Esophagus muscularis mucosa (tissue), 4 donors: Measurements from ENCODE around the gene ZNF821. TPM values are rescaled to one million over a fixed set of nuclear protein-coding genes. Genes with fewer than 3 reads are reported as not detected.

ENCODE experiments used
- DNase-seq: peaks from one replicate; pipeline ENCODE4 v3.0.0-alpha.2; 2017; ENCODE audit errors: extremely low spot score
- H3K27ac ChIP-seq, 4 donors: fragments of 200-600 bp; sonication (generic); replicated peaks in 1 of 4; 1 replicate in 3 of 4; 2 replicates in 1 of 4; pipeline ENCODE4 v1.5.1; 2016 to 2019; ENCODE audit warnings: mild to moderate bottlenecking in 1 of 4
- H3K27me3 ChIP-seq, 4 donors: fragments of 200-600 bp; sonication (generic); one replicate each; pipeline versions ENCODE4 v1.5.1 to v1.6.0; 2016 to 2019
- H3K36me3 ChIP-seq, 4 donors: fragments of 200-600 bp; sonication (generic); one replicate each; pipeline ENCODE4 v1.5.1; 2016 to 2019
- H3K4me1 ChIP-seq, 4 donors: fragments of 200-600 bp; sonication (generic); one replicate each; pipeline ENCODE4 v1.5.1; 2016 to 2019
- H3K4me3 ChIP-seq, 4 donors: fragments of 200-600 bp; sonication (generic); 1 replicate in 2 of 4; 2 replicates in 2 of 4; pipeline ENCODE4 v1.5.1; 2016 to 2019; ENCODE audit warnings: mild to moderate bottlenecking in 4 of 4, moderate library complexity in 1 of 4
- H3K9me3 ChIP-seq, 4 donors: fragments of 200-600 bp; sonication (generic); 1 replicate in 3 of 4; 2 replicates in 1 of 4; pipeline ENCODE4 v1.5.1; 2016 to 2019
- CTCF ChIP-seq, 3 experiments: fragments of 200-600 bp in 2 of 3; fragments of 450-650 bp in 1 of 3; sonication (generic) in 2 of 3; IDR thresholded peaks; one replicate each; pipeline ENCODE4 v1.5.1; 2017 to 2019; ENCODE audit warnings: antibody characterized with exemption in 3 of 3, mild to moderate bottlenecking in 2 of 3, moderate library complexity in 1 of 3
- EP300 ChIP-seq: sonication (generic); formaldehyde crosslinking; IDR thresholded peaks from one replicate; pipeline ENCODE4 v1.6.1; 2017; ENCODE audit warnings: antibody characterized with exemption
- POLR2A ChIP-seq: fragments of 450-650 bp; IDR thresholded peaks from one replicate; pipeline ENCODE4 v1.6.1; 2017; ENCODE audit warnings: antibody characterized with exemption, moderate library complexity, mild to moderate bottlenecking, low read depth
- POLR2AphosphoS5 ChIP-seq, 2 donors: sonication (generic); formaldehyde crosslinking; IDR thresholded peaks; one replicate each; pipeline ENCODE4 v1.6.1; 2017; ENCODE audit warnings: antibody characterized with exemption in 2 of 2
- WGBS: methylation state at CpG from one replicate; pipeline ENCODE4 v1.1.5; 2018; 5-methylcytosine and 5-hydroxymethylcytosine counted together
- intact Hi-C: fragments of 100-400 bp; cut with DNase I; formaldehyde crosslinking; loops from one replicate; pipeline ENCODE4 v1.15.1; 2023
- total RNA-seq, 4 donors: library from RNA; depleted of rRNA; stranded (reverse); fragments of >200 nt; gene quantifications; one replicate each; pipeline versions ENCODE4 v1.1.0 to v1.2.1, GENCODE V29; 2016

ZNF821 gene
- total RNA-seq, 4 donors from 2014 or later = 2.1 to 6.5 (median 5.9) TPM

GRCh38 chr16:71930013-71930563, 46.1 kb upstream of the ZNF821 start:
- intact Hi-C loops = no loop called here
- Histone ChIP-seq H3K36me3 (peaks cover 10 to 71% (median 47%) of the 10 kb centered on the region in 4 donors), H3K27me3 (no peaks in the 10 kb centered on the region), H3K4me1 (peaks cover 57 to 83% (median 69%) of the 10 kb centered on the region in 4 donors), H3K4me3 (no peak overlapping the region), H3K9me3 (no peaks in the 10 kb centered on the region), H3K27ac (peak overlapping the region; percentile 76 to 83 (median 82))
- 81% methylated on average over 5 of the region's 5 CpGs for WGBS
- no peak for DNase-seq
- TF ChIP-seq POLR2AphosphoS5 (IDR thresholded peaks at IDR 0.05) = no peak
- no peak for TF ChIP-seq EP300
- TF ChIP-seq POLR2A = no peak
- no peak for TF ChIP-seq CTCF (IDR thresholded peaks at IDR 0.05)

- Histone ChIP-seq H3K4me3 (no peak overlapping the region), H3K27ac (peak overlapping the region; percentile 76 to 83 (median 82)), H3K9me3 (no peaks in the 10 kb centered on the region), H3K4me1 (peaks cover 59 to 81% (median 64%) of the 10 kb centered on the region in 4 donors), H3K36me3 (peaks cover 19 to 80% (median 48%) of the 10 kb centered on the region in 4 donors), H3K27me3 (no peaks in the 10 kb centered on the region)
- intact Hi-C loops = loop anchor here (5.0 kb wide), 1 partner anchor 37 kb away; no protein-coding TSS in a partner anchor
- no peak for DNase-seq
- WGBS = 7% methylated on average over 3 of the region's 3 CpGs
- TF ChIP-seq EP300 = no peak
- TF ChIP-seq POLR2AphosphoS5 (IDR thresholded peaks at IDR 0.05) = peak; percentile 66 to 68
- TF ChIP-seq CTCF (IDR thresholded peaks at IDR 0.05) = no peak
Observed at GRCh38 chr16:71929048-71929447, 45.1 kb upstream of the ZNF821 start.

GRCh38 chr16:71927787-71928186, 43.8 kb upstream of the ZNF821 start:
- TF ChIP-seq POLR2AphosphoS5 (IDR thresholded peaks at IDR 0.05) (no peak), CTCF (IDR thresholded peaks at IDR 0.05) (no peak), POLR2A (no peak), EP300 (no peak)
- Histone ChIP-seq H3K27me3 (no peaks in the 10 kb centered on the region), H3K4me3 (no peak overlapping the region), H3K4me1 (peaks cover 55 to 72% (median 59%) of the 10 kb centered on the region in 4 donors), H3K36me3 (peaks cover 30 to 80% (median 56%) of the 10 kb centered on the region in 4 donors), H3K27ac (peak overlapping the region; percentile 76 to 83 (median 82)), H3K9me3 (no peaks in the 10 kb centered on the region)
- no peak for DNase-seq
- WGBS = 17% methylated on average over 5 of the region's 5 CpGs
- intact Hi-C loops = loop anchor here (5.0 kb wide), 1 partner anchor 35 kb away; no protein-coding TSS in a partner anchor

- 18% methylated on average over 3 of the region's 3 CpGs for WGBS
- DNase-seq = no peak
- TF ChIP-seq POLR2AphosphoS5 (IDR thresholded peaks at IDR 0.05) = peak; percentile 23 to 64
- no peak for TF ChIP-seq CTCF (IDR thresholded peaks at IDR 0.05)
- Histone ChIP-seq H3K9me3 (no peaks in the 10 kb centered on the region), H3K27me3 (no peaks in the 10 kb centered on the region), H3K36me3 (peaks cover 34 to 84% (median 60%) of the 10 kb centered on the region in 4 donors), H3K4me1 (peaks cover 55 to 71% (median 59%) of the 10 kb centered on the region in 4 donors), H3K4me3 (no peak overlapping the region), H3K27ac (peak overlapping the region; percentile 76 to 83 (median 82))
- intact Hi-C loops = loop anchor here (5.0 kb wide), 1 partner anchor 35 kb away; no protein-coding TSS in a partner anchor
Observed at GRCh38 chr16:71927383-71927782, 43.4 kb upstream of the ZNF821 start.
